ENCODE results near the gene ZCCHC12. TPM values are rescaled to one million over a fixed set of nuclear protein-coding genes. Genes with fewer than 3 reads are reported as not detected.
A peak's percentile ranks its signal among the peaks of the same experiment; 100 is the strongest.

The ZCCHC12 gene
- total RNA-seq, 4 donors from 2014 or later = not detected

DNA sequence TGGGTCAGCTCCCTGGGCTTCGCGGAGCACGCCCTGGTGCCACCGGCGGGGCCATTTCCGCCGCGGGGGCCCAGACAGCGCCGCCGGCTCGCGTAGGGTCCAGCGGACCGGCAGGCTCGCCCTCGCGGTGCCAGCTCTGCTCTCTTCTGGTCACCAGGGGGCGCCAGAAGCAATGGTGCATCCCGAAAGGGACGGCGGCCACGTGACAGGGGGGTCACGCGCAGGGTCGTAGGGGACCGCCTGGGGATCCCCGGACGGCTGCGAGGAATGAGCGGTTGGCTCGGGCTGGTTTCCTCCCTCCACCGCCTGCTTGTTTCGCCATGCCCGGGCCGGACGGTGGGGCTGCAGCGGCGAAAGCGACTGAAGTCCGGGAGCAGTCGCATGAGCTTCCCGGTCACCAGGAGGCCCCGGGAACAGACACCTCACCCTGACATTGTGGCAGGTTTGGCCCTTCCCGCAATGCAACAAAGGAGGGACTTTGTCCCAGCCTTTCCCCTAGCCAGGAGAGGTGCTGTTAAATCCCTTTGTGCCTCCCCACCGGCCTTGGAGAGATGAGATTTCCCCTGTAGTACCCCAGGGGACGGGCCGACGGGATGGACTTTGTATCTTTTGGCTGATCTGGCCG is 15.8 kb downstream of the ZCCHC12 start:
- TF ChIP-seq, protein P1, sequence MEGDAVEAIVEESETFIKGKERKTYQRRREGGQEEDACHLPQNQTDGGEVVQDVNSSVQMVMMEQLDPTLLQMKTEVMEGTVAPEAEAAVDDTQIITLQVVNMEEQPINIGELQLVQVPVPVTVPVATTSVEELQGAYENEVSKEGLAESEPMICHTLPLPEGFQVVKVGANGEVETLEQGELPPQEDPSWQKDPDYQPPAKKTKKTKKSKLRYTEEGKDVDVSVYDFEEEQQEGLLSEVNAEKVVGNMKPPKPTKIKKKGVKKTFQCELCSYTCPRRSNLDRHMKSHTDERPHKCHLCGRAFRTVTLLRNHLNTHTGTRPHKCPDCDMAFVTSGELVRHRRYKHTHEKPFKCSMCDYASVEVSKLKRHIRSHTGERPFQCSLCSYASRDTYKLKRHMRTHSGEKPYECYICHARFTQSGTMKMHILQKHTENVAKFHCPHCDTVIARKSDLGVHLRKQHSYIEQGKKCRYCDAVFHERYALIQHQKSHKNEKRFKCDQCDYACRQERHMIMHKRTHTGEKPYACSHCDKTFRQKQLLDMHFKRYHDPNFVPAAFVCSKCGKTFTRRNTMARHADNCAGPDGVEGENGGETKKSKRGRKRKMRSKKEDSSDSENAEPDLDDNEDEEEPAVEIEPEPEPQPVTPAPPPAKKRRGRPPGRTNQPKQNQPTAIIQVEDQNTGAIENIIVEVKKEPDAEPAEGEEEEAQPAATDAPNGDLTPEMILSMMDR (IDR thresholded peaks at IDR 0.05) = peak; percentile 10 to 71
- no peak for TF ChIP-seq EP300 (IDR thresholded peaks at IDR 0.05)
- Histone ChIP-seq H3K4me3 (peak overlapping the region; percentile 44), H3K27ac (no peak overlapping the region), H3K9me3 (no peaks in the 10 kb centered on the region), H3K27me3 (no peaks in the 10 kb centered on the region), H3K4me1 (no peaks in the 10 kb centered on the region), H3K36me3 (no peaks in the 10 kb centered on the region)
- peak; percentile 82 to 84 for DNase-seq (ENCODE audit: low spot score in 2 of 2)
- 55% methylated on average over 9 of the region's 50 CpGs for WGBS

DNA sequence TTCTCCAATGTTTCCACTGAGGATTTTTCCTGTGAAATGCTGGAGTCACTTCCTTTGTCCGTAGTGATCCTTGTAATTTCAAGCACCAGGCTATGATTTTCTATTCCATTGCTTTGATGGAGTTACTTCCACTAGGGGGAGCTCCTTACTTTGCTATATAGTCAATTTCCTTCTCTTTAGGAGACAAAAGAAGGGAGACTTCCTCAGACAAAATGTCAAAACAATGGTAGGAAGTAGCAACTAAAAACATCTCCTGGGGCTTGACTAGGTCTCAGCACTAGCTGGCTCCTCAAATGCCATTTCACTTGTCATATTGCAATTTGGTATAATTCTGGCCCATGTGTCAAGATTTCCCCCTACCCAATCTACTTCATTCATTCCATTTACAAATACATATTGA is 24.1 kb downstream of the ZCCHC12 start:
- H3K27ac ChIP-seq = no peak overlapping the region
- no peaks in the 10 kb centered on the region for H3K9me3 ChIP-seq
- H3K27me3 ChIP-seq = no peaks in the 10 kb centered on the region
- H3K4me3 ChIP-seq = no peak overlapping the region
- no peaks in the 10 kb centered on the region for H3K4me1 ChIP-seq
- WGBS = 3% methylated on average over 1 of the region's 1 CpG
- TF ChIP-seq, protein P1 (IDR thresholded peaks at IDR 0.05) = peak in 1 of 2 donors; percentile 43
- TF ChIP-seq POLR2AphosphoS5 (IDR thresholded peaks at IDR 0.05) = no peak
- no peak for DNase-seq (ENCODE audit: low spot score in 2 of 2)
- H3K36me3 ChIP-seq = no peaks in the 10 kb centered on the region

DNA sequence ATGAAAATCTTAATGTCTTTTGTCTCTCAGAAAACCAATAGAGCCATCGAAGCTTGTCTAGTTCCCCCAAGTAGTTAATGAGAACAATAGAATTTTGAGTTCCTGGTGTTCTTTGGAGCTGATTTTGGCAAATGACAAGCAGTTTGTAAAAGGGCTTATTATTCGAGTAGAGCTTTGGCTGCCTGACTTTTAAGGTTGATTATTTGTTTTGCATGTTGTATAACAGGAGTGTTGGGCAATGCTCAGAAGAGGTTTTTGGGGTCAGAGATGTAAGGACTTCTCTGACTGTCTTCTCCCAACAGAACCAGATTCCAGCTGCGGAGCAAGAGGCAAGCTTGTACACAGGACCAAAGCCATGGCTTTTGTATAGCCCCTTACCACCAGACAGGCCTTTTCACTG is 30.0 kb downstream of the ZCCHC12 start:
- 46% methylated on average over 3 of the region's 3 CpGs for WGBS
- no peak for DNase-seq (ENCODE audit: low spot score in 2 of 2)
- no peaks in the 10 kb centered on the region for H3K4me1 ChIP-seq
- H3K4me3 ChIP-seq = no peak overlapping the region
- no peaks in the 10 kb centered on the region for H3K27me3 ChIP-seq
- TF ChIP-seq POLR2A (IDR thresholded peaks at IDR 0.05) = no peak
- TF ChIP-seq, protein P1 (IDR thresholded peaks at IDR 0.05) = no peak
- no peak for TF ChIP-seq EP300 (IDR thresholded peaks at IDR 0.05)
- TF ChIP-seq POLR2AphosphoS5 (IDR thresholded peaks at IDR 0.05) = no peak
- H3K36me3 ChIP-seq = no peaks in the 10 kb centered on the region
- no peak overlapping the region for H3K27ac ChIP-seq
- no peaks in the 10 kb centered on the region for H3K9me3 ChIP-seq

DNA sequence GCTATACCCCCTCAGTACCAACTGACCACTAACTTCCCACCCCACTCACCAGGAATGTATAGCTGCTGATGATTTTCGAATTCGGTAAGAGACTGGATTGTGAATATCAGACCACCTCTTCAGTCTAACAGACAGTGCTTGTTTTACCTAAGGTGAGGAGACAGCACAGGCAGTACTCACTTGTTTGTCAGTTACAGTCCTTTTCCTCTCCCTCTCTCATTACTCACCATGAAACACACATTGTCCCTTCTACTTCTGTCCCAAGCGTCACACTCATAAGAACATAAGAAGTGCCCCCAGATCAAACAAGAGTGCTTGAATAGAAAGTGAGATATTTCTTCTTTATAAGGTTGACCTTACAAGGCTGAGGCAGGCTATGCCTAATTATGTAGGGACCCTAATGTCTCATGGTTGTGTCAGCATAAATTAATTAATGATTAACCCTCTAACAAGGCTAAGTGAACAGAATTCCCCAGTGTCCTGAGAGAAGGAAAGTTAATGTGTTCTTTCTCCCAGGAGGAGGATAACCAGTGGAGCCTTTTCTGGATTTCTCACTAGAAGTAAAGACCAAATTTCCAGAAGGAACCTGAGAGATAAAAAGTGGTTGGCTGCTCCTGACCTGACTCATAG is 32.2 kb downstream of the ZCCHC12 start:
- Histone ChIP-seq H3K27me3 (no peaks in the 10 kb centered on the region), H3K27ac (no peak overlapping the region), H3K9me3 (no peaks in the 10 kb centered on the region), H3K4me3 (no peak overlapping the region), H3K4me1 (no peaks in the 10 kb centered on the region), H3K36me3 (no peaks in the 10 kb centered on the region)
- no peak for TF ChIP-seq POLR2A (IDR thresholded peaks at IDR 0.05)
- TF ChIP-seq, protein P1 (IDR thresholded peaks at IDR 0.05) = no peak
- TF ChIP-seq EP300 (IDR thresholded peaks at IDR 0.05) = no peak
- no peak for TF ChIP-seq POLR2AphosphoS5 (IDR thresholded peaks at IDR 0.05)
- 79% methylated on average over 3 of the region's 3 CpGs for WGBS
- DNase-seq (ENCODE audit: low spot score in 2 of 2) = no peak

DNA sequence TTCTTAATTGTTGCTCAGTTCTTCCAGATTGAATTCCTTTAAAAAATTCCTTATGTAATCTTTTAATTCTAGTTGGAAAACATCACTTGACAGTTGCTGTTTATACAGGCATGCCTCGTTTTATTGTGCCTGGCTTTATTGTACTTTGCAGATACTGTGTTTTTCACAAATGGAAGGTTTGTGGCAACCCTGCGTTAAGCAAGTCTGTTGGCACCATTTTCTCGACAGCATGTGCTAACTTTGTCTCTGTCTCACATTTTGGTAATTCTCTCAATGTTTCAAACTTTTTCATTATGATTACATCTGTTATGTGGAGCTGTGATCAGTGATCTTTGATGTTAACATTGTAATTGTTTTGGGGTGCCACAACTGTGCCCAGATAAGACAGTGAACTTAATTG is 33.4 kb downstream of the ZCCHC12 start:
- H3K27ac ChIP-seq = no peak overlapping the region
- 55% methylated on average over 3 of the region's 3 CpGs for WGBS
- no peak for TF ChIP-seq POLR2A (IDR thresholded peaks at IDR 0.05)
- no peak for TF ChIP-seq POLR2AphosphoS5 (IDR thresholded peaks at IDR 0.05)
- TF ChIP-seq, protein P1 (IDR thresholded peaks at IDR 0.05) = no peak
- TF ChIP-seq EP300 (IDR thresholded peaks at IDR 0.05) = no peak

More for the DNA sequence above, 33.4 kb downstream of the ZCCHC12 start:
- DNase-seq (ENCODE audit: low spot score in 2 of 2) = no peak
- Histone ChIP-seq H3K4me1 (no peaks in the 10 kb centered on the region), H3K9me3 (no peaks in the 10 kb centered on the region), H3K27me3 (no peaks in the 10 kb centered on the region), H3K36me3 (no peaks in the 10 kb centered on the region), H3K4me3 (no peak overlapping the region)
